ENCODE measurements around the gene PTPRD. TPM values are rescaled to one million over a fixed set of nuclear protein-coding genes. Genes with fewer than 3 reads are reported as not detected.

PTPRD gene
- polyA plus RNA-seq, 1 donor from 2014 or later: not detected

GRCh38 chr9:8858596-8859161 lies 1754.1 kb downstream of the PTPRD start:
- H3K4me1 Mint-ChIP-seq: peaks cover 0 to 5% (median 1%) of the 10 kb centered on the region in 3 donors
- H3K27me3 Mint-ChIP-seq: peaks cover 24% of the 10 kb centered on the region
- H3K36me3 Mint-ChIP-seq: no peaks in the 10 kb centered on the region
- no peak overlapping the region for H3K27ac Mint-ChIP-seq
- peak overlapping the region in 1 of 4 donors; percentile 66 for H3K4me3 Mint-ChIP-seq
- peaks cover 0 to 2% (median 0%) of the 10 kb centered on the region in 3 donors for H3K9me3 Mint-ChIP-seq

- H3K9me3 Mint-ChIP-seq: peaks cover 0 to 2% (median 0%) of the 10 kb centered on the region in 3 donors
- peaks cover 0 to 5% (median 1%) of the 10 kb centered on the region in 3 donors for H3K4me1 Mint-ChIP-seq
- H3K27me3 Mint-ChIP-seq: peaks cover 24% of the 10 kb centered on the region
- H3K4me3 Mint-ChIP-seq: peak overlapping the region in 1 of 4 donors; percentile 66
- no peak overlapping the region for H3K27ac Mint-ChIP-seq
- H3K36me3 Mint-ChIP-seq: no peaks in the 10 kb centered on the region
Observed at GRCh38 chr9:8857926-8858595, 1754.7 kb downstream of the PTPRD start.

GRCh38 chr9:8857068-8857925 lies 1755.5 kb downstream of the PTPRD start:
- Mint-ChIP-seq H3K27me3 (peaks cover 24% of the 10 kb centered on the region), H3K9me3 (peaks cover 0 to 2% (median 0%) of the 10 kb centered on the region in 3 donors), H3K27ac (no peak overlapping the region), H3K36me3 (no peaks in the 10 kb centered on the region), H3K4me1 (peaks cover 0 to 5% (median 1%) of the 10 kb centered on the region in 3 donors), H3K4me3 (peak overlapping the region in 1 of 4 donors; percentile 5)

- Mint-ChIP-seq H3K27ac (no peak overlapping the region), H3K36me3 (no peaks in the 10 kb centered on the region), H3K4me1 (peaks cover 0 to 5% (median 1%) of the 10 kb centered on the region in 3 donors), H3K27me3 (peaks cover 24% of the 10 kb centered on the region), H3K4me3 (peak overlapping the region in 1 of 4 donors; percentile 5), H3K9me3 (peaks cover 0 to 2% (median 0%) of the 10 kb centered on the region in 3 donors)
Observed at GRCh38 chr9:8856396-8857067, 1756.3 kb downstream of the PTPRD start.

GRCh38 chr9:8855046-8855445 lies 1757.8 kb downstream of the PTPRD start:
- H3K27ac Mint-ChIP-seq: no peak overlapping the region
- H3K27me3 Mint-ChIP-seq: peaks cover 24% of the 10 kb centered on the region
- H3K4me3 Mint-ChIP-seq: no peak overlapping the region
- peaks cover 0 to 2% (median 0%) of the 10 kb centered on the region in 3 donors for H3K9me3 Mint-ChIP-seq
- H3K36me3 Mint-ChIP-seq: no peaks in the 10 kb centered on the region
- H3K4me1 Mint-ChIP-seq: peaks cover 0 to 5% (median 1%) of the 10 kb centered on the region in 3 donors

- H3K27ac Mint-ChIP-seq: no peak overlapping the region
- H3K4me1 Mint-ChIP-seq: peaks cover 0 to 5% (median 1%) of the 10 kb centered on the region in 3 donors
- peaks cover 10% of the 10 kb centered on the region for H3K27me3 Mint-ChIP-seq
- H3K4me3 Mint-ChIP-seq: no peak overlapping the region
- H3K9me3 Mint-ChIP-seq: no peaks in the 10 kb centered on the region
- H3K36me3 Mint-ChIP-seq: no peaks in the 10 kb centered on the region
Observed at GRCh38 chr9:8852301-8852864, 1760.4 kb downstream of the PTPRD start.

GRCh38 chr9:8850914-8851313 lies 1761.9 kb downstream of the PTPRD start:
- H3K27me3 Mint-ChIP-seq: no peaks in the 10 kb centered on the region
- H3K4me1 Mint-ChIP-seq: peaks cover 0 to 3% (median 0%) of the 10 kb centered on the region in 3 donors

GRCh38 chr9:8845808-8846207 lies 1767.0 kb downstream of the PTPRD start:
- H3K27me3 Mint-ChIP-seq: no peaks in the 10 kb centered on the region
- H3K4me3 Mint-ChIP-seq: no peak overlapping the region

More at GRCh38 chr9:8850914-8851313, 1761.9 kb downstream of the PTPRD start:
- no peak overlapping the region for H3K27ac Mint-ChIP-seq
- H3K36me3 Mint-ChIP-seq: no peaks in the 10 kb centered on the region
- no peak overlapping the region for H3K4me3 Mint-ChIP-seq
- no peaks in the 10 kb centered on the region for H3K9me3 Mint-ChIP-seq

DNA sequence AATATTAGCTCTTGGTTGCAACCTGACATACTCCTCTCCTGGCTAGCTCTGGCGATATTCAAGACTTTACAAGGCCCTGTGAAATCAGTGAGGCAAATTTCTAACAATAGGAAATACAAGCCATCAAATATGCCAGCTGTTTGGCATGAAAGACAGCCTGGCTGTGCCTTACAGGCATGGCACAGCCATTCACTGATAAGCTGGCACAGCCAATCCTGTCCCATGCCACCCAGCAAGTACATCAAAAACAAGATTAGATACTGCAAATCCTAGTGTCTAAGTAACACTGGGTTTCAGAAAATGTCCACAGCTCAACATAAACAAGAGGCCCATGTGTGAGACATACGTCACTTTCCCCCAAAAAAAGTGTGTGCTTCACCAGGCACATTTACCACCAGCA lies 1767.4 kb downstream of the PTPRD start:
- H3K27me3 Mint-ChIP-seq: no peaks in the 10 kb centered on the region
- no peak overlapping the region for H3K4me3 Mint-ChIP-seq
- H3K9me3 Mint-ChIP-seq: peaks cover 0 to 4% (median 0%) of the 10 kb centered on the region in 3 donors
- H3K27ac Mint-ChIP-seq: no peak overlapping the region
- no peaks in the 10 kb centered on the region for H3K36me3 Mint-ChIP-seq
- H3K4me1 Mint-ChIP-seq: peaks cover 0 to 3% (median 0%) of the 10 kb centered on the region in 3 donors

More at GRCh38 chr9:8845808-8846207, 1767.0 kb downstream of the PTPRD start:
- Mint-ChIP-seq H3K9me3 (peaks cover 0 to 4% (median 0%) of the 10 kb centered on the region in 3 donors), H3K27ac (no peak overlapping the region), H3K36me3 (no peaks in the 10 kb centered on the region), H3K4me1 (peaks cover 0 to 3% (median 0%) of the 10 kb centered on the region in 3 donors)

DNA sequence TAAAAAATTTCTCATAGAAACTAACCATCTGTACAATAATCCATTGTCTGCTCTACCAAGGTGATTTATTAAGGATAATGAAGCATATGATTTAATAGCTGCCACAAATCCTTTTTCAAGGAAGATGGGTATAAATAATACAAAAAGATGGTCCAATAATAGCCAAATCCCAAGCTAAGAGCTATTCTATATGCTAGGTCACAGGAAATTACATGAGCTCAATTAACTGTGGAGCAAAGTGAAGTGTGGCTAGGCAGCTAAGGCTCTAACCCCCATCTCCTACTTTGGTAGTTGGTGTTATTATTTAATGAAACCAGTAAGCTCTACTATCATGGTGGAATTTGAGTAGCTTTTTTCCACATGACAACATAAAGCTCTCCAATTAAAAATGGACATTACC lies 1768.3 kb downstream of the PTPRD start:
- Mint-ChIP-seq H3K4me1 (no peaks in the 10 kb centered on the region), H3K27ac (no peak overlapping the region), H3K9me3 (peaks cover 0 to 4% (median 0%) of the 10 kb centered on the region in 3 donors), H3K36me3 (no peaks in the 10 kb centered on the region), H3K4me3 (no peak overlapping the region), H3K27me3 (no peaks in the 10 kb centered on the region)

GRCh38 chr9:8842402-8843193 lies 1770.2 kb downstream of the PTPRD start:
- Mint-ChIP-seq H3K27ac (no peak overlapping the region), H3K27me3 (no peaks in the 10 kb centered on the region), H3K4me3 (no peak overlapping the region), H3K4me1 (no peaks in the 10 kb centered on the region), H3K9me3 (peaks cover 0 to 4% (median 0%) of the 10 kb centered on the region in 3 donors), H3K36me3 (no peaks in the 10 kb centered on the region)

- Mint-ChIP-seq H3K27ac (no peak overlapping the region), H3K4me3 (no peak overlapping the region), H3K4me1 (no peaks in the 10 kb centered on the region), H3K36me3 (no peaks in the 10 kb centered on the region), H3K27me3 (peaks cover 2% of the 10 kb centered on the region), H3K9me3 (peaks cover 0 to 1% (median 0%) of the 10 kb centered on the region in 3 donors)
Observed at GRCh38 chr9:8838136-8838535, 1774.7 kb downstream of the PTPRD start.

DNA sequence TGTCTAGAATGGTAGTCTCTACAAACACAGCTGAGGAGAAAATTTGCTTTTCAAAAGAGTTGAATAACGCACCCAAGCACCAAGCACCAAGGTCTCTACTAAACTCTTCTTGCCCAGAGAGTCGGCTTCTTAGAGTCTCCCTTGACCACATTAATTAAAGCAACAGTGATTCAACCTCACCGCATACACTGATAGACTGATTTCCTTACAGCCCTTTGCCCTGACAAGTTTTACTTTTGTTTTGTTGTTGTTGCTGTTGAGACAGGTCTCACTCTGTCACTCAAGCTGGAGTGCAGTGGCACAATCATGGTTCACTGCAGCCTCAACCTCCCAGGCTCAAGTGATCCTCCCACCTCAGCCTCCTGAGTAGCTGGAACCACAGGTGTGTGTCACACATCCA lies 1777.5 kb downstream of the PTPRD start:
- peaks cover 2% of the 10 kb centered on the region for H3K27me3 Mint-ChIP-seq

More for the DNA sequence above, 1777.5 kb downstream of the PTPRD start:
- H3K36me3 Mint-ChIP-seq: no peaks in the 10 kb centered on the region
- no peaks in the 10 kb centered on the region for H3K4me1 Mint-ChIP-seq
- H3K27ac Mint-ChIP-seq: no peak overlapping the region
- no peak overlapping the region for H3K4me3 Mint-ChIP-seq
- peaks cover 0 to 1% (median 0%) of the 10 kb centered on the region in 3 donors for H3K9me3 Mint-ChIP-seq
